Left renal cortex interstitium (tissue), 4 donors: Measurements from ENCODE around the gene GOLT1B. TPM values are rescaled to one million over a fixed set of nuclear protein-coding genes. Genes with fewer than 3 reads are reported as not detected.

Source experiments
- DNase-seq, 4 donors: peaks; one replicate each; pipeline ENCODE4 v3.0.0-alpha.2; 2013; ENCODE audit warnings: low read depth in 4 of 4, low spot score in 2 of 4, missing footprints in 1 of 4
- polyA plus RNA-seq, 4 donors: library from polyadenylated mRNA; unstranded; fragments of 120-200 nt; gene quantifications; one replicate each; pipeline ENCODE4 v1.2.1, GENCODE V29; 2013; ENCODE audit not compliant: insufficient read length in 4 of 4

The GOLT1B gene
- polyA plus RNA-seq, 4 donors, result 32.5 to 42.9 (median 39.9) TPM

- DNase-seq, result no peak
These were observed 59.6 kb downstream of the GOLT1B start for GRCh38 chr12:21561158-21561557.

- DNase-seq, result no peak
These were observed 61.3 kb downstream of the GOLT1B start for GRCh38 chr12:21562859-21563258.

- no peak for DNase-seq
These were observed 64.8 kb downstream of the GOLT1B start for GRCh38 chr12:21566223-21566906.

- no peak for DNase-seq
These were observed 65.4 kb downstream of the GOLT1B start for GRCh38 chr12:21566907-21567394.

Other genes starting within 250 kb of the GOLT1B start
- gene SLCO1A2, start 166.9 kb upstream of the GOLT1B start, polyA plus RNA-seq, result under 1 TPM; 0.05 to 0.97 (median 0.23) TPM
- gene IAPP, start 128.9 kb upstream of the GOLT1B start, polyA plus RNA-seq, result not detected
- gene PYROXD1, start 64.1 kb upstream of the GOLT1B start, polyA plus RNA-seq, result 10 to 100 TPM; 16.1 to 26.2 (median 17.8) TPM
- 10 to 100 TPM; 26.8 to 36.7 (median 31.9) TPM for gene RECQL, start 154 bp upstream of the GOLT1B start, polyA plus RNA-seq
- 10 to 100 TPM; 14.4 to 18.2 (median 15.4) TPM for gene SPX, start 24.5 kb downstream of the GOLT1B start, polyA plus RNA-seq
- under 1 TPM in 2 of 4 donors, not detected in 2; 0.16 to 0.32 TPM for gene GYS2, start 103.1 kb downstream of the GOLT1B start, polyA plus RNA-seq
- 1,000 to 10,000 TPM; 1,222 to 1,798 (median 1,438) TPM for gene LDHB, start 156.1 kb downstream of the GOLT1B start, polyA plus RNA-seq